HS-27A (cell line): Measurements from ENCODE around the gene CLIC4.
"Not testable (repeated sequence)": the region's sequence is repeated elsewhere in the genome, so short reads cannot be mapped to it uniquely, and the experiment has no call there.

ENCODE experiments used
- DNase-seq: peaks from one replicate; pipeline ENCODE4 v3.0.0-alpha.2; 2012; ENCODE audit warnings: low read depth, missing footprints

Gene CLIC4

GRCh38 chr1:24745711-24746413 is 615 bp downstream of the CLIC4 start:
- no peak for DNase-seq

GRCh38 chr1:24748191-24749121 is 3.2 kb downstream of the CLIC4 start:
- no peak for DNase-seq

GRCh38 chr1:24749252-24749651 is 4.0 kb downstream of the CLIC4 start:
- no peak for DNase-seq

- DNase-seq, result no peak
Observed at GRCh38 chr1:24749886-24750285, 4.6 kb downstream of the CLIC4 start.

- DNase-seq, result no peak
Observed at GRCh38 chr1:24751833-24752232, 6.6 kb downstream of the CLIC4 start.

- no peak for DNase-seq
Observed at GRCh38 chr1:24752305-24752704, 7.1 kb downstream of the CLIC4 start.

- DNase-seq, result no peak
Observed at GRCh38 chr1:24754229-24754628, 9.0 kb downstream of the CLIC4 start.

GRCh38 chr1:24755323-24755722 is 10.1 kb downstream of the CLIC4 start:
- DNase-seq, result not testable (repeated sequence)

- DNase-seq, result no peak
Observed at GRCh38 chr1:24756395-24756794, 11.1 kb downstream of the CLIC4 start.

- no peak for DNase-seq
Observed at GRCh38 chr1:24759492-24759891, 14.2 kb downstream of the CLIC4 start.

- DNase-seq, result no peak
Observed at GRCh38 chr1:24761582-24761981, 16.3 kb downstream of the CLIC4 start.

- DNase-seq, result no peak
Observed at GRCh38 chr1:24762133-24762676, 17.0 kb downstream of the CLIC4 start.

- DNase-seq, result no peak
Observed at GRCh38 chr1:24763671-24764070, 18.4 kb downstream of the CLIC4 start.

- DNase-seq, result no peak
Observed at GRCh38 chr1:24764439-24764838, 19.2 kb downstream of the CLIC4 start.

- DNase-seq, result no peak
Observed at GRCh38 chr1:24764848-24765247, 19.6 kb downstream of the CLIC4 start.

- DNase-seq, result no peak
Observed at GRCh38 chr1:24765308-24765988, 20.2 kb downstream of the CLIC4 start.

- DNase-seq, result no peak
Observed at GRCh38 chr1:24767351-24767750, 22.1 kb downstream of the CLIC4 start.

GRCh38 chr1:24768873-24769605 is 23.8 kb downstream of the CLIC4 start:
- no peak for DNase-seq

GRCh38 chr1:24769656-24770651 is 24.7 kb downstream of the CLIC4 start:
- DNase-seq, result peak; percentile 72

GRCh38 chr1:24770881-24771280 is 25.6 kb downstream of the CLIC4 start:
- no peak for DNase-seq
